ENCODE results near the gene VGF. TPM values are rescaled to one million over a fixed set of nuclear protein-coding genes. Genes with fewer than 3 reads are reported as not detected.
A peak's percentile ranks its signal among the peaks of the same experiment; 100 is the strongest.

Gene VGF
- total and polyA plus RNA-seq, 2 experiments from 2014 or later = 3.0 to 4.4 TPM

DNA sequence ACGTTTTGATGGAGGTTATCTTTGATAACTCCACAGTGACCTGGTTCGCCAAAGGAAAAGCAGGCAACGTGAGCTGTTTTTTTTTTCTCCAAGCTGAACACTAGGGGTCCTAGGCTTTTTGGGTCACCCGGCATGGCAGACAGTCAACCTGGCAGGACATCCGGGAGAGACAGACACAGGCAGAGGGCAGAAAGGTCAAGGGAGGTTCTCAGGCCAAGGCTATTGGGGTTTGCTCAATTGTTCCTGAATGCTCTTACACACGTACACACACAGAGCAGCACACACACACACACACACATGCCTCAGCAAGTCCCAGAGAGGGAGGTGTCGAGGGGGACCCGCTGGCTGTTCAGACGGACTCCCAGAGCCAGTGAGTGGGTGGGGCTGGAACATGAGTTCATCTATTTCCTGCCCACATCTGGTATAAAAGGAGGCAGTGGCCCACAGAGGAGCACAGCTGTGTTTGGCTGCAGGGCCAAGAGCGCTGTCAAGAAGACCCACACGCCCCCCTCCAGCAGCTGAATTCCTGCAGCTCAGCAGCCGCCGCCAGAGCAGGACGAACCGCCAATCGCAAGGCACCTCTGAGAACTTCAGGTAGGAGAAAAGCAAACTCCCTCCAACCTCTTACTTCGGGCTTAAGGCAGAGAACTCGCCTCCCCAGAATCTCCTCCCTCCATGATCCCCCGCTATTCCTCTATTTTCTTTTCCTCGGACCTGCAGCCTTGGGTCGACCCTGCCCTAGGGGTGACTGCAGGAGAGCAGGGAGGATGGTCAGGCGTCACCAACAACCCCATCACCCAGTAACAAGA is 38.5 kb downstream of the VGF start, which contains the start of gene SERPINE1:
Gene SERPINE1, plus strand, starts transcription at position 454 of the 809 bp plus-strand sequence. CDS start 1,290 bp downstream, outside the sequence.
- H3K4me2 ChIP-seq = peak within 1 kb of the TSS; percentile 65
- Mint-ChIP-seq H3K36me3 (ENCODE audit: low read depth) (peaks cover 10% of the 10 kb centered on the region; the same call in 1 of the 3 replicates), H3K4me1 (peaks cover 32% of the 10 kb centered on the region), H3K9me3 (peaks cover 8% of the 10 kb centered on the region; the same call in 2 of the 3 replicates), H3K27ac (no peak within 1 kb of the TSS), H3K27me3 (ENCODE audit: insufficient read depth, low read depth, poor library complexity) (peaks cover 21% of the 10 kb centered on the region), H3K4me3 (peak within 1 kb of the TSS; percentile 50)
- H3K27me3 ChIP-seq (ENCODE audit: insufficient read depth) = no peaks in the 10 kb centered on the region
- H3K79me2 ChIP-seq (replicated peaks; ENCODE audit: insufficient read depth) = no peaks in the 10 kb centered on the region
- TF ChIP-seq NANOG (IDR thresholded peaks at IDR 0.05; ENCODE audit: borderline replicate concordance) = no peak
- TF ChIP-seq, protein P1, sequence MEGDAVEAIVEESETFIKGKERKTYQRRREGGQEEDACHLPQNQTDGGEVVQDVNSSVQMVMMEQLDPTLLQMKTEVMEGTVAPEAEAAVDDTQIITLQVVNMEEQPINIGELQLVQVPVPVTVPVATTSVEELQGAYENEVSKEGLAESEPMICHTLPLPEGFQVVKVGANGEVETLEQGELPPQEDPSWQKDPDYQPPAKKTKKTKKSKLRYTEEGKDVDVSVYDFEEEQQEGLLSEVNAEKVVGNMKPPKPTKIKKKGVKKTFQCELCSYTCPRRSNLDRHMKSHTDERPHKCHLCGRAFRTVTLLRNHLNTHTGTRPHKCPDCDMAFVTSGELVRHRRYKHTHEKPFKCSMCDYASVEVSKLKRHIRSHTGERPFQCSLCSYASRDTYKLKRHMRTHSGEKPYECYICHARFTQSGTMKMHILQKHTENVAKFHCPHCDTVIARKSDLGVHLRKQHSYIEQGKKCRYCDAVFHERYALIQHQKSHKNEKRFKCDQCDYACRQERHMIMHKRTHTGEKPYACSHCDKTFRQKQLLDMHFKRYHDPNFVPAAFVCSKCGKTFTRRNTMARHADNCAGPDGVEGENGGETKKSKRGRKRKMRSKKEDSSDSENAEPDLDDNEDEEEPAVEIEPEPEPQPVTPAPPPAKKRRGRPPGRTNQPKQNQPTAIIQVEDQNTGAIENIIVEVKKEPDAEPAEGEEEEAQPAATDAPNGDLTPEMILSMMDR (conservative IDR thresholded peaks at IDR 0.05; ENCODE audit: low read depth in 2 of 2) = peak; percentile 39 to 46
- no peaks in the 10 kb centered on the region for H3K9me2 ChIP-seq (ENCODE audit: insufficient read depth)
- no peaks in the 10 kb centered on the region for H3K36me3 ChIP-seq (ENCODE audit: insufficient read depth)
- peak within 1 kb of the TSS; percentile 37; the same call in 1 of the 2 replicates for H3K4me3 ChIP-seq
- DNase-seq (ENCODE audit: low spot score) (peak; percentile 82), ATAC-seq (peak; percentile 83)
- peak within 1 kb of the TSS; percentile 93 for H2AFZ ChIP-seq
- no peak within 1 kb of the TSS for H3K27ac ChIP-seq (ENCODE audit: low read depth)
- no peaks in the 10 kb centered on the region for H4K20me1 ChIP-seq (replicated peaks; ENCODE audit: insufficient read depth)
- peaks cover 37% of the 10 kb centered on the region; the same call in 1 of the 2 replicates for H3K4me1 ChIP-seq (ENCODE audit: insufficient read depth)
- 0 out of 2 replicates have a peak, but pooled peaks cover 6% of the 10 kb centered on the region for H3F3A ChIP-seq (replicated peaks; ENCODE audit: low read depth)

DNA sequence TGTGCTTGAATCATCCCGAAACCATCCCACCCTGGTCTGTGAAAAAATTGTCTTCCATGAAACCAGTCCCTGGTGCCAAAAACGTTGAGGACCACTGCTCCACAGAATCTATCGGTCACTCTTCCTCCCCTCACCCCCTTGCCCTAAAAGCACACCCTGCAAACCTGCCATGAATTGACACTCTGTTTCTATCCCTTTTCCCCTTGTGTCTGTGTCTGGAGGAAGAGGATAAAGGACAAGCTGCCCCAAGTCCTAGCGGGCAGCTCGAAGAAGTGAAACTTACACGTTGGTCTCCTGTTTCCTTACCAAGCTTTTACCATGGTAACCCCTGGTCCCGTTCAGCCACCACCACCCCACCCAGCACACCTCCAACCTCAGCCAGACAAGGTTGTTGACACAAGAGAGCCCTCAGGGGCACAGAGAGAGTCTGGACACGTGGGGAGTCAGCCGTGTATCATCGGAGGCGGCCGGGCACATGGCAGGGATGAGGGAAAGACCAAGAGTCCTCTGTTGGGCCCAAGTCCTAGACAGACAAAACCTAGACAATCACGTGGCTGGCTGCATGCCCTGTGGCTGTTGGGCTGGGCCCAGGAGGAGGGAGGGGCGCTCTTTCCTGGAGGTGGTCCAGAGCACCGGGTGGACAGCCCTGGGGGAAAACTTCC is 39.2 kb downstream of the VGF start:
- H3K79me2 ChIP-seq (replicated peaks; ENCODE audit: insufficient read depth) = no peaks in the 10 kb centered on the region
- ATAC-seq = no peak; the same call in 2 of the 3 replicates
- H3F3A ChIP-seq (replicated peaks; ENCODE audit: low read depth) = 0 out of 2 replicates have a peak, but pooled peaks cover 6% of the 10 kb centered on the region
- Mint-ChIP-seq H3K4me1 (peaks cover 32% of the 10 kb centered on the region), H3K27ac (no peak overlapping the region), H3K36me3 (ENCODE audit: low read depth) (peaks cover 10% of the 10 kb centered on the region; the same call in 1 of the 3 replicates), H3K4me3 (no peak overlapping the region), H3K9me3 (peaks cover 8% of the 10 kb centered on the region), H3K27me3 (ENCODE audit: insufficient read depth, low read depth, poor library complexity) (peaks cover 25% of the 10 kb centered on the region)
- H2AFZ ChIP-seq = peak overlapping the region; percentile 93
- TF ChIP-seq STAT1 (IDR thresholded peaks at IDR 0.05; ENCODE audit: unreplicated experiment) = no peak
- TF ChIP-seq POLR2AphosphoS5 (IDR thresholded peaks at IDR 0.05; ENCODE audit: low read depth) = no peak
- TF ChIP-seq, protein P1 (conservative IDR thresholded peaks at IDR 0.05; ENCODE audit: low read depth in 2 of 2) = no peak
- TF ChIP-seq, protein P2, sequence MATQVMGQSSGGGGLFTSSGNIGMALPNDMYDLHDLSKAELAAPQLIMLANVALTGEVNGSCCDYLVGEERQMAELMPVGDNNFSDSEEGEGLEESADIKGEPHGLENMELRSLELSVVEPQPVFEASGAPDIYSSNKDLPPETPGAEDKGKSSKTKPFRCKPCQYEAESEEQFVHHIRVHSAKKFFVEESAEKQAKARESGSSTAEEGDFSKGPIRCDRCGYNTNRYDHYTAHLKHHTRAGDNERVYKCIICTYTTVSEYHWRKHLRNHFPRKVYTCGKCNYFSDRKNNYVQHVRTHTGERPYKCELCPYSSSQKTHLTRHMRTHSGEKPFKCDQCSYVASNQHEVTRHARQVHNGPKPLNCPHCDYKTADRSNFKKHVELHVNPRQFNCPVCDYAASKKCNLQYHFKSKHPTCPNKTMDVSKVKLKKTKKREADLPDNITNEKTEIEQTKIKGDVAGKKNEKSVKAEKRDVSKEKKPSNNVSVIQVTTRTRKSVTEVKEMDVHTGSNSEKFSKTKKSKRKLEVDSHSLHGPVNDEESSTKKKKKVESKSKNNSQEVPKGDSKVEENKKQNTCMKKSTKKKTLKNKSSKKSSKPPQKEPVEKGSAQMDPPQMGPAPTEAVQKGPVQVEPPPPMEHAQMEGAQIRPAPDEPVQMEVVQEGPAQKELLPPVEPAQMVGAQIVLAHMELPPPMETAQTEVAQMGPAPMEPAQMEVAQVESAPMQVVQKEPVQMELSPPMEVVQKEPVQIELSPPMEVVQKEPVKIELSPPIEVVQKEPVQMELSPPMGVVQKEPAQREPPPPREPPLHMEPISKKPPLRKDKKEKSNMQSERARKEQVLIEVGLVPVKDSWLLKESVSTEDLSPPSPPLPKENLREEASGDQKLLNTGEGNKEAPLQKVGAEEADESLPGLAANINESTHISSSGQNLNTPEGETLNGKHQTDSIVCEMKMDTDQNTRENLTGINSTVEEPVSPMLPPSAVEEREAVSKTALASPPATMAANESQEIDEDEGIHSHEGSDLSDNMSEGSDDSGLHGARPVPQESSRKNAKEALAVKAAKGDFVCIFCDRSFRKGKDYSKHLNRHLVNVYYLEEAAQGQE (IDR thresholded peaks at IDR 0.05; ENCODE audit: unreplicated experiment) = no peak
- TF ChIP-seq ZNF114 (CRISPR knock-in tag; IDR thresholded peaks at IDR 0.05) = no peak
- no peak for TF ChIP-seq NANOG (IDR thresholded peaks at IDR 0.05; ENCODE audit: borderline replicate concordance)
- no peak for TF ChIP-seq ZNF331 (CRISPR knock-in tag; IDR thresholded peaks at IDR 0.05; ENCODE audit: low read depth)
- TF ChIP-seq, protein P3, sequence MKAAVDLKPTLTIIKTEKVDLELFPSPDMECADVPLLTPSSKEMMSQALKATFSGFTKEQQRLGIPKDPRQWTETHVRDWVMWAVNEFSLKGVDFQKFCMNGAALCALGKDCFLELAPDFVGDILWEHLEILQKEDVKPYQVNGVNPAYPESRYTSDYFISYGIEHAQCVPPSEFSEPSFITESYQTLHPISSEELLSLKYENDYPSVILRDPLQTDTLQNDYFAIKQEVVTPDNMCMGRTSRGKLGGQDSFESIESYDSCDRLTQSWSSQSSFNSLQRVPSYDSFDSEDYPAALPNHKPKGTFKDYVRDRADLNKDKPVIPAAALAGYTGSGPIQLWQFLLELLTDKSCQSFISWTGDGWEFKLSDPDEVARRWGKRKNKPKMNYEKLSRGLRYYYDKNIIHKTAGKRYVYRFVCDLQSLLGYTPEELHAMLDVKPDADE (IDR thresholded peaks at IDR 0.05) = no peak
- TF ChIP-seq EZH2phosphoT487 (IDR thresholded peaks at IDR 0.05; ENCODE audit: unreplicated experiment) = no peak
- TF ChIP-seq CREB1 (CRISPR knock-in tag; IDR thresholded peaks at IDR 0.05; ENCODE audit: low read depth) = no peak
- no peak for TF ChIP-seq EZH2 (IDR thresholded peaks at IDR 0.05; ENCODE audit: low read depth, unreplicated experiment)
- no peaks in the 10 kb centered on the region for H3K27me3 ChIP-seq (ENCODE audit: insufficient read depth)
- H3K27ac ChIP-seq (ENCODE audit: low read depth) = no peak overlapping the region
- peak overlapping the region; percentile 37; the same call in 1 of the 2 replicates for H3K4me3 ChIP-seq
- DNase-seq (ENCODE audit: low spot score) = no peak
- H3K9me2 ChIP-seq (ENCODE audit: insufficient read depth) = no peaks in the 10 kb centered on the region
- no peaks in the 10 kb centered on the region for H4K20me1 ChIP-seq (replicated peaks; ENCODE audit: insufficient read depth)
- no peaks in the 10 kb centered on the region for H3K36me3 ChIP-seq (ENCODE audit: insufficient read depth)
- peaks cover 38% of the 10 kb centered on the region; the same call in 1 of the 2 replicates for H3K4me1 ChIP-seq (ENCODE audit: insufficient read depth)
- peak overlapping the region; percentile 65 for H3K4me2 ChIP-seq
